ENCODE data around the gene PLK5. TPM values are rescaled to one million over a fixed set of nuclear protein-coding genes. Genes with fewer than 3 reads are reported as not detected.

Gene PLK5
- total RNA-seq, 4 donors from 2014 or later = 0.17 TPM; not detected in 3

DNA sequence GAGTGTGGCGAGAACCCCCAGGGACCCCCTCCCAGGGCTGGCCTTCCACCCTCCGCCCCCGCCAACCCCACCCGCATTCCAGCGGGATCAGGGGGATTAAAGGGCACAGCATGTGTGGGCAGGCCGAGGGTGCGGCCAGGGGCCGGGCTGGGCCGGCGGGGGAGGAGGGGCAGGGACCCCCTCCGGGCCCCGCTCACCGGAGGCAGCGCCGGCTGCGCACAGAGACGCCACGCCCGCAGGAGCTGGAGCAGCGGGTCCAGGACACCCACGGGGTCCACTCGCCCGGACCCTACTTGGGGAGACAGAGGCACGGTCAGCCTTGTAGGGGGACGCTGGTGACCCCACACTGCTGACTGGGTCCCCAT lies 13.5 kb upstream of the PLK5 start:
- WGBS = 40% methylated on average over 1 of the region's 25 CpGs
- Histone ChIP-seq H3K27me3 (peaks cover 0 to 77% (median 15%) of the 10 kb centered on the region in 4 donors), H3K36me3 (peaks cover 0 to 5% (median 2%) of the 10 kb centered on the region in 4 donors), H3K9me3 (peaks cover 0 to 4% (median 0%) of the 10 kb centered on the region in 4 donors), H3K4me3 (no peak overlapping the region), H3K4me1 (peaks cover 16 to 56% (median 43%) of the 10 kb centered on the region in 4 donors), H3K27ac (replicated peaks in 1 of 4) (peak overlapping the region in 2 of 4 donors; percentile 40 to 58)
- intact Hi-C loops (cut with DNase I) = loop anchor here (10.0 kb wide), 1 partner anchor 66 kb away; no protein-coding TSS in a partner anchor
- no peak for DNase-seq (ENCODE audit: extremely low spot score)
- no peak for TF ChIP-seq POLR2A (IDR thresholded peaks at IDR 0.05; ENCODE audit: low read depth)
- no peak for TF ChIP-seq EP300 (IDR thresholded peaks at IDR 0.05)
- no peak for TF ChIP-seq POLR2AphosphoS5 (IDR thresholded peaks at IDR 0.05)
- TF ChIP-seq, protein P1, sequence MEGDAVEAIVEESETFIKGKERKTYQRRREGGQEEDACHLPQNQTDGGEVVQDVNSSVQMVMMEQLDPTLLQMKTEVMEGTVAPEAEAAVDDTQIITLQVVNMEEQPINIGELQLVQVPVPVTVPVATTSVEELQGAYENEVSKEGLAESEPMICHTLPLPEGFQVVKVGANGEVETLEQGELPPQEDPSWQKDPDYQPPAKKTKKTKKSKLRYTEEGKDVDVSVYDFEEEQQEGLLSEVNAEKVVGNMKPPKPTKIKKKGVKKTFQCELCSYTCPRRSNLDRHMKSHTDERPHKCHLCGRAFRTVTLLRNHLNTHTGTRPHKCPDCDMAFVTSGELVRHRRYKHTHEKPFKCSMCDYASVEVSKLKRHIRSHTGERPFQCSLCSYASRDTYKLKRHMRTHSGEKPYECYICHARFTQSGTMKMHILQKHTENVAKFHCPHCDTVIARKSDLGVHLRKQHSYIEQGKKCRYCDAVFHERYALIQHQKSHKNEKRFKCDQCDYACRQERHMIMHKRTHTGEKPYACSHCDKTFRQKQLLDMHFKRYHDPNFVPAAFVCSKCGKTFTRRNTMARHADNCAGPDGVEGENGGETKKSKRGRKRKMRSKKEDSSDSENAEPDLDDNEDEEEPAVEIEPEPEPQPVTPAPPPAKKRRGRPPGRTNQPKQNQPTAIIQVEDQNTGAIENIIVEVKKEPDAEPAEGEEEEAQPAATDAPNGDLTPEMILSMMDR (IDR thresholded peaks at IDR 0.05) = no peak

DNA sequence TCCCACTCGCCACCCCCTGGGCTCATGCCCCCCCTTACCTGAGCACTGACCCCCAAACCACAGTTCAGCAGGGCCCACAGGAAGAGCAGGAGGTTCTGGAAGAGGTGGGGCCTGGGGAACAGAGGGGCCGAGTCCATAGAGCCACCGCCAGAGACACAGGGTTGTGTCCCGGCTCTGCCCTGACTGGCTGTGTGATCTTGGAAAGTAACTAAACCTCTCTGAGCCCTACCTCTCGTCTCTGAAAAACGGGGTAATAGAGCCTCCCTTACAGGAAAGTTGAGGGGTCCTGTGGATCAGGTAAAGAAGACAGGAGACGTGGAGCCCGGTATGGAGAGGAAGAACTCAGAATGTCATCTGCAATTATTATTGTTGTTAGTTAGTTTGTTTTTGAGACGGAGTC lies 13.1 kb upstream of the PLK5 start:
- TF ChIP-seq POLR2AphosphoS5 (IDR thresholded peaks at IDR 0.05) (no peak), POLR2A (IDR thresholded peaks at IDR 0.05; ENCODE audit: low read depth) (no peak), EP300 (IDR thresholded peaks at IDR 0.05) (no peak)
- TF ChIP-seq, protein P1 (IDR thresholded peaks at IDR 0.05) = no peak
- WGBS = 59% methylated on average over 9 of the region's 9 CpGs
- H3K4me3 ChIP-seq = no peak overlapping the region

DNA sequence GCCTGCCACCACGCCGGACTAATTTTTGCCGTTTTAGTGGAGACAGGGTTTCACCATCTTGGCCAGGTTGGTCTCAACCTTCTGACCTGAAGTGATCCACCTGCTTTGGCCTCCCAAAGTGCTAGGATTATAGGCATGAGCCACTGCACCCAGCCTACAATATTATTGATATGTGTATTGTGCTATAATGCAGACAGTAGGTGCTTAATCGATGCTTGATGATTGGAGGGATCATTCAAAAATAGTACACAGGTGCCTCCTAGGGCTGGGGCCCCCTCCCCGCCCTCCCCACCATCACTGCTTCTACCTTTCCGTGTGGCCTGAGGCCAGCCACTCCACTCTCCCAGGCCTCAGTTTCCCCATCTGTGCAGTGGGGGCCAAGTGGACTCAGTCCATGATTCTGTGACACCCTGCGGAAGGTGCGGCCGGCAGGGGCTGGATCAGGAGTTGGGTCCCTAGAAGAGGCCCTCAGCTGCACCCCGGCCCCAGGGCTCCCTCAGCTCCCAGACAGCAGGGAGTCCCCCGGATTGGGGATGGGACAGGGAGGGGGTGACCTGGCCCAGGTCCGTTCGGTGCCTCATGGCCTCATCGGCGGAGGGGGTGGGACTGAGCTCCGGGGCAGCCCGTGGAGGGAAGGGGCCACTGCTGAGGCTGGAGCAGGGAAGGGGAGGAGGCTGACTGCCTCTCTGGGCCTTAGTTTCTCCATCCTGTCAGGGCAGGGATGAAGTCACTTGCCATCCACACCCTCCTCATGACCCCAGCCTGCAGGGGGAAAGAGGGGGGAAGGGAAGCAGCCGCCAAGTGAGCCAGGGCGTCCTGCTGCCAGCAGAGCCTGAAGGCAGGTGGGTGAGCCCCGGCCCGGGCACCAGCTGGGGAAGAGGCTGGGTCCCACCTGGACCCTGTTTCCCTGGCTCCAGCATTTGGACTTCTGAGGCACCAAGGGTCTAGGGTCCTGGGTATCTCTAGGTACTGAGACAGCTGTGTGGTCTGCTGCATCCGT lies 12.3 kb upstream of the PLK5 start:
- intact Hi-C loops (cut with DNase I) = loop anchor here (10.0 kb wide), 1 partner anchor 67 kb away; no protein-coding TSS in a partner anchor
- DNase-seq (ENCODE audit: extremely low spot score) = no peak
- no peaks in the 10 kb centered on the region for H3K36me3 ChIP-seq
- peaks cover 16 to 55% (median 43%) of the 10 kb centered on the region in 4 donors for H3K4me1 ChIP-seq
- peak overlapping the region in 2 of 4 donors; percentile 62 to 63 for H3K4me3 ChIP-seq
- no peak for TF ChIP-seq POLR2AphosphoS5 (IDR thresholded peaks at IDR 0.05)
- no peak for TF ChIP-seq POLR2A (IDR thresholded peaks at IDR 0.05; ENCODE audit: low read depth)
- TF ChIP-seq, protein P1 (IDR thresholded peaks at IDR 0.05) = no peak
- no peak for TF ChIP-seq EP300 (IDR thresholded peaks at IDR 0.05)
- peaks cover 0 to 5% (median 2%) of the 10 kb centered on the region in 4 donors for H3K9me3 ChIP-seq
- 48% methylated on average over 19 of the region's 22 CpGs for WGBS
- peaks cover 0 to 76% (median 15%) of the 10 kb centered on the region in 4 donors for H3K27me3 ChIP-seq
- H3K27ac ChIP-seq (replicated peaks in 1 of 4) = peak overlapping the region in 3 of 4 donors; percentile 73 to 83 (median 80)

More for the DNA sequence above, 13.1 kb upstream of the PLK5 start:
- Histone ChIP-seq H3K9me3 (peaks cover 0 to 4% (median 0%) of the 10 kb centered on the region in 4 donors), H3K27ac (replicated peaks in 1 of 4) (peak overlapping the region in 2 of 4 donors; percentile 40 to 58), H3K36me3 (peaks cover 0 to 3% (median under 1%) of the 10 kb centered on the region in 4 donors), H3K4me1 (peaks cover 16 to 56% (median 43%) of the 10 kb centered on the region in 4 donors), H3K27me3 (peaks cover 0 to 76% (median 15%) of the 10 kb centered on the region in 4 donors)
- intact Hi-C loops (cut with DNase I) = loop anchor here (10.0 kb wide), 1 partner anchor 66 kb away; no protein-coding TSS in a partner anchor
- DNase-seq (ENCODE audit: extremely low spot score) = no peak

DNA sequence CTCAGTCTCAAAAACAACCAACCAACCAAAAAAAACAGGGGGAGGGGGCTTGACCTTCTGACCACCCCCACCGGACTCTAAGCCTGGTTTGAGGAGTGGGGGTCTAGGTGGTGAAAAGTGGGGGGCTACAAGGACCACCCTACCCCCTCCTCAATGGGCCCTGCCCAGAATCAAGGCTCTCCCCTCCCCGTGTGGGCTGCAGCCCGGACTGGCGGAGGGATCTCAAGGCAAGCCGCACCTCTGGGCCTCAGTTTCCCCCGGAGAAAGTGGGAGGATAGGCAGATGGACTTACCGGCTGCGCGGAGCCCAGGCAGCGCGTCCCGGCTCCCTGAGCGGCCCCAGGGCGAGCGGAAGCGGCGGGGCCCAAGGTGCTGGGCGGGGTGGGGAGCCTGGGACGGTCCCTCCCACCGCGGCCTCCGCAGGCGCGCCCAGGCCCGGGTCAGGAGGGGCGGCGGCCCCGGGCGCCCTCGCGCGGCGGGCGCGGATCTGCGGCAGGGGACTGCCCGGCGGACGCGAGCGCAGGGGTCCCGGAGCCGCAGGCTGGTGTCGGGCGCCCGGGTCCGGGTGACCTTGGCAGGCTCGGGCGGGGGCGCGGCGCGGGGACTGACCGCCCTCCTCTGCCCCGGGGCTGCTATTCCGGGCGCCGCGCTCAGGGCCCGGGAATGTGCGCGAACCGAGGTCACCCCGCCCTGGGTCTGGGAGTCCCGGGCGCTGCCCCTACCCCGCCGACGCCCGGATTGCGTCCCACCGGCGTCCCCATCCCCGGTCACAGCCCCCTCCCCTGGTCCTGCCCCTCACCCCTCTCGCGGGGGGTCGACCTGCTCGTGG lies 11.0 kb upstream of the PLK5 start, which contains the start of gene ADAMTSL5:
TSS of gene ADAMTSL5 (minus strand) at position 349 of the 828 bp plus-strand sequence. CDS start 2,076 bp downstream, outside the sequence.
- Histone ChIP-seq H3K27me3 (peaks cover 0 to 71% (median 12%) of the 10 kb centered on the region in 4 donors), H3K4me1 (peaks cover 10 to 42% (median 33%) of the 10 kb centered on the region in 4 donors), H3K27ac (replicated peaks in 1 of 4) (peak within 1 kb of the TSS; percentile 73 to 83 (median 76)), H3K36me3 (no peaks in the 10 kb centered on the region), H3K4me3 (peak within 1 kb of the TSS; percentile 59 to 71 (median 62)), H3K9me3 (peaks cover 0 to 5% (median 2%) of the 10 kb centered on the region in 4 donors)
- 3% methylated on average over 14 of the region's 78 CpGs for WGBS
- TF ChIP-seq EP300 (IDR thresholded peaks at IDR 0.05) (no peak), POLR2A (IDR thresholded peaks at IDR 0.05; ENCODE audit: low read depth) (no peak), POLR2AphosphoS5 (IDR thresholded peaks at IDR 0.05) (peak in 1 of 2 donors; percentile 43)
- TF ChIP-seq, protein P1 (IDR thresholded peaks at IDR 0.05) = peak in 1 of 3 experiments; percentile 27
- intact Hi-C loops (cut with DNase I) = loop anchor here (10.0 kb wide), 1 partner anchor 68 kb away; no protein-coding TSS in a partner anchor
- no peak for DNase-seq (ENCODE audit: extremely low spot score)

Data from esophagus muscularis mucosa (tissue), 4 donors.